Left renal pelvis (tissue), 4 donors: ENCODE results near the gene STXBP4. TPM values are rescaled to one million over a fixed set of nuclear protein-coding genes. Genes with fewer than 3 reads are reported as not detected.

Experiments
- DNase-seq, 4 donors: peaks; one replicate each; pipeline ENCODE4 v3.0.0-alpha.2; 2013; ENCODE audit warnings: low read depth in 4 of 4, low spot score in 3 of 4
- polyA plus RNA-seq, 4 donors: library from polyadenylated mRNA; unstranded; fragments of 120-200 nt; gene quantifications; one replicate each; pipeline ENCODE4 v1.2.1, GENCODE V29; 2013; ENCODE audit not compliant: insufficient read length in 4 of 4

Gene STXBP4
- polyA plus RNA-seq, 4 donors: 11.5 to 21.1 (median 18.7) TPM

DNA sequence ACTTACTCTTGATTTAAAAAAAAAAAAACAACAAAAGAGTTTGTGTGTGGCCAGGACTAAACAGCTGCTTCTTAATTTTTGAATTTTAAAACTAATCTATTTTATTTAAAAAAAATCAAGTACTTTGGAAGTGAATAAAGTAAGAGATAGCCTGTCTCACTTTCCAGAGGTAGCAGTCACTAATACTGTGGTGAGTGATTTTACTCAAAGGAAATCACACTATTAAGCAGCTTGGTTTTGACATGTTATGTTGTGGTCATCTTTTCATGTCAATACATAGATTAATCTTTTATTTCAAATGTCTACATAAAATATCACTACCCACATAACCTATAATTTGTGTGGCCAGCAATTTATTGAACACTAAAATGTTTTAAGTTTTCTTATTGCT lies 194.0 kb downstream of the STXBP4 start:
- DNase-seq: no peak

DNA sequence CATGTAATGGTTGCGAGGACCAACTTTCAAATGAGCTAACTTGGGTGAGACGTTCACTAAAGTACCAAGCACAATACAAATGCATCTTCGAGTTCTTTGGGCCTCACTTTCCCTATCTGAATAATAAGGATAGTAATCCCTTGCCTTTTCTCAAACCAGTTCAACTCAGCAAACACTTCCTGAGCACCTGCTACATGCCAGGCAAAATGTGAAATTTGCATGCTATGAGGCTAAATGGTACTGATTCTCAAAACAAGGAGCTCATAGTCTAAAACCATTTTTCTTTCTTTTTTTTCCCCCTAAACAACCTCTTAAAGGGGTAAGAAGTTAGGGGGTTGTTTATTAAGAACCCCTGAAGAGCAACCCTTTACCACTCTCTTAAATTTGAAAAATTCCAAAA lies 194.8 kb downstream of the STXBP4 start:
- no peak for DNase-seq

DNA sequence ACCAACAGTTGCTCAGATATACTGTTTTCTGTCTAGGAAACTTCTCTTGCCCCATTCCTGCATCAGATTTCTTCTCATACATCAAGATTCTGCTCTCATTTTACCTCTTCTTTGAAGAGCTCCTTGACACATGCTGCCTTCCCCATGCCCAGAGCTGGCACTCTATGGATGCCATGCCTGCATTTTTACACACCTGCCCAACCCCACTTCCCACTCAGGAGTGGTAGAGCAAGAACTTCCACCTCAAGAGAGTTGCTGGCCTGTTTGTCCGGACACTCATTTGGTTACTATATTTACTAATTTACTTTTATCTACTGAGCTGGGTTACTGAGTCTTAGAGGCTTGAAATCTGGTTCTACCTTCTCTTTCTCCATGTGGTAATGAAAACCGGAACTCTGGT lies 197.9 kb downstream of the STXBP4 start:
- no peak for DNase-seq

DNA sequence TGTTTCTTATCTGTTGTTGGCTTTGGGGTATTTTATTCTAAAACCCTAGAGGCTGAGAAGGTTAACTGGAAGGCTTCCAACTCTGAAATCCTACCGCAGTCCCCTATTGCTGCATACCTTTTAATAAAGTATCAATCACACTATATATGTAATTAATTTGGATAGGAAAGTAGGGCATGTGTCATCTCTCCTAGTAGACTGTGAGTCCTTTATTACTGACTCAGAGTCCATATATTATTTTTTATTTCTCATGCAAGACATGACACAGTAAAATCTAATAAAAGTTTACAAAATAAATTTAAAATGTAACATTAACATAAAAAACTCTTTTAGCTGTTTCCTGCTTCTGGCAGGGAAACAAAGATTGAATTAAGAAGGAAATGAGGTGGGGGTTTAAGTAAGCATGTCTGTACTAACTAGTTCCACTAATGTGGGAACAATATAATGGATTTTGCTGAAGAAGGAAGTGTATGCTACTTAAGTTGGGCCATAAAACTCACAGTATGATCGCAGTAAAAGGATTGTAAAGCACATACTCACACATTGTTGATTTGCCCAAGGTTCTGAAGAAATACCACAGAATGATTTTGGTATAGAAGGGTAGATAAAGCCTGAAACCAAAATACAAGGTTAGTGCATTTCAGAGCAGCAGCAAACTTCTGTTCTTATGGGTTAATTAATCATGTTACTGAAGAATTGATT lies 198.6 kb downstream of the STXBP4 start:
- DNase-seq: no peak

DNA sequence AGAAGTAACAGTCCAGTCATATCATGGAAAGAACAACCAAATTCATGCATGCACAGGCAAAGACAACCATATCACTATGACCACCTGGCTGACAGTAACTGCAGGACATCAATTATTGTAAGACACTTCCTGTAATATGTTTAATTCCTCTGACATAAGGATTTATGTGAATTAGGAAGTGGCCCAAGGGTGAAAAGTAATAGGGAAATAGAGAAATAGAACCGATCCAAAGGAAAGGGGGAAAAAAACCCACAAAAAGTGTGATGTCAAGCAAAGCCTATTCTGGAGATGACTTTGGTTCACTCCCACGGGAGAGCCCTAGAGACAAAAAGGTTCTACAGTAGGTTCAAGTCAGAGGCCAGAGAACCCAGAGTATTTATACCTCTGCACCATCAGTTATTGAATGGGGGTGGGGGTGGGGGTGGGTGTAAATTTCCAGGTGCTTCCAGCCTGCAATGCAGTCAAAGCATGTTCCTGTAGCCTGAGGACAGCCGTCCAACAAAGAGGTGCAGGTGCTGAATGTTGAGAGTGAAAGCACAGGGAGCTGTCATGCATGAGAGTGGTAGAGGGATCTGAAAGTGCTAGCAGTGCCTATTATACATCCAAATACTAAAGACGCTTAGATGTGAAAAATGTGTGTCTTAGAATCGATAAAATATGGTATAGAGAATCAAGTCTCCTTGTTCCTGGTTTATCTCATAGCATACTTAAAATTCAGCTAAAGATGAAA lies 200.6 kb downstream of the STXBP4 start:
- DNase-seq: no peak

DNA sequence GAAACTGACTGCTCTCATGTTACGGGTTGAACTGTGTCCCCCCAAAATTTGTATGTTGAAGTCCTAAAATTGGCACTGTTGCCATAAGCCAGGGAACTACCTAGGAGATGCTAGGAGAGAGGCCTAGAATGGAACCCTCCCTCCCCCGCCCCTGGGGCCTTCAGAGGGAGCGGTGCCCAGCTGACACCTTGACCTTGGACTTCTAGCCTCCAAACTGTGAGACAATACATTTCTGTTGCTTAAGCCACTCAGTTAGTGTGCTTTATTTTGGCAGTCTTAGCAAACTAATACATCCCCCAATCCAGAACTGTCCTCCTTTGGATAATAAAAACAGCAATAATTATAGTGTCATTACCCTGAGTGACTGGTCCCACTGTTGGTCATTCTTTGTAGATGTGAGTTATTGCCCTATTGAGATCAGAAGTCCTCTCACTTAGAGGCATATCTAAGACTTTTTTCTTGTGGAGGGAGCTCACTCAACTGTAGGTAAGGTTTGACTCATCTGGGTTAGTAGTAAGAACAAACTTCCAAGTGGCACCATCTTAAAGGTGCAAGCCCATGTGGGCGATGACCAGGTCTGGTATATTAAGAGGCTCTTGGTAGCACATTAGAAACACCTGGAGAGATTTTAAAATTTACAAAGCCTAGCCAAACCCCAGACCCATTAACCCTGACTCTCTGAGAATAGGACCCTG lies 203.2 kb downstream of the STXBP4 start:
- no peak for DNase-seq

DNA sequence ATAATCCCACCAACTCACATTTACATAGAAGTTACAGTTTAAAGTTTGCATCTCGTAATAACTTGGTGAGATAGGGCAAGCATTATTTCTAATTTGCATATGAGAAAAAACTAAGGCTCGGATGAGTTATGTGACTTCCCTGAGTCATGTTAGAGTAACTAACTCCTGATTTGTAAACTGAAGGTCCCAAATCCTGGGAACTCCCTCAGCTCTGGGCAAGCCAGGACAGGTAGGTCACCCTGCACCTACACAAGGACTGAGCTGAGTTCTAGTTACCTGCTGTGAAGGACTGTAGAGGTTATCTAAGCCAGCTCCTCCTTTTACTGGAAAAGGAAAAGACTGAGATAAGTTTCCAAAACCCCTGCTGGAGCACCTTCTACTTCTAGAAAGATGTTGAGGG lies 204.0 kb downstream of the STXBP4 start:
- DNase-seq: no peak

DNA sequence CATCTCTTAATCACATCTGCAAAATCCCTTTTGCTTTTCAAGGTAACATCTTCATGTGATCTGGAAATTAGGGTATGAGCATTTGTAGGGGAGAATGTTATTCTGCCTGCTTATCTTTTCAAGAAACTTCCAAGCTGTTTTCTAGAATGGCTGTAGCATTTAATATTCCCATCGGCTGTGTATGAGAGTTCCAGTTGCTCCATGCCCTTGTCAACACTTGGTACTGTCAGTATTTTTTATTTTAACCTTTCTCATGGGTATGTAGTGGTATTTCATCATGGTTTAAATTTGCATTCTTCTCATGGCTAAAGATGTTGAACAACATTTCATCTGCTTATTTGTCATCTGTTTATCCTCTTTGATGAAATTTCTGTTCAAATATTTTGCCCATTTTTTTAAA lies 205.6 kb downstream of the STXBP4 start:
- no peak for DNase-seq

DNA sequence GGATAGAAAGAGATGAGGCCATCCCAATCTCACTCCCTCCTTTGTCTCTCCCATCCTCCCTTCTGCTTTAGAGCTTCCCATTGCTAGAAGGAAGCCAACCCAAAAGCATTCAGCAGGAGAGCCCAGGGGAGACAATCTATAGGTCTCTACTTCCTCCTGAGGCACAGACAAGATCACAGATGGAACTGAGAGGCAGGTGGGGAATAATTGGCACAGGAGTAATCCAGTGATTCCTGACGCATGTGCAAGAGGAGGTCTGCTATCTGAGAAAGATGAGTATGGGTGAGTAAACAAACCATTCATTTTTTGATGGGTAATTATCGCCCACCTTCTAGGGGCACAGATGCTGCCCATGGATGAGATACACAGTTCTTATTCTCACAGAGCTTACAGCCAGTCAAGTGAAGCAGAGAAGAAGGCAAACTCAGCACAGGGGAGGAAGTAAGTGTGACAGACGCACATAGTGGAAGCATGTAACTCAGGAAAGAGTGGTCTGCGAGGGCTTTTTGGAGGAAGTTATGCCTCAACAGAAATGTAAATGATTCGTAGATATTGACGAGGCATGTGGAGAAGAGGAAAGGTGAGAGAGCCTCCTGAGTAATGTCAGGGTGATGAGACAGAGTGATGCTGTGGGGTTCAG lies 207.3 kb downstream of the STXBP4 start:
- DNase-seq: no peak

DNA sequence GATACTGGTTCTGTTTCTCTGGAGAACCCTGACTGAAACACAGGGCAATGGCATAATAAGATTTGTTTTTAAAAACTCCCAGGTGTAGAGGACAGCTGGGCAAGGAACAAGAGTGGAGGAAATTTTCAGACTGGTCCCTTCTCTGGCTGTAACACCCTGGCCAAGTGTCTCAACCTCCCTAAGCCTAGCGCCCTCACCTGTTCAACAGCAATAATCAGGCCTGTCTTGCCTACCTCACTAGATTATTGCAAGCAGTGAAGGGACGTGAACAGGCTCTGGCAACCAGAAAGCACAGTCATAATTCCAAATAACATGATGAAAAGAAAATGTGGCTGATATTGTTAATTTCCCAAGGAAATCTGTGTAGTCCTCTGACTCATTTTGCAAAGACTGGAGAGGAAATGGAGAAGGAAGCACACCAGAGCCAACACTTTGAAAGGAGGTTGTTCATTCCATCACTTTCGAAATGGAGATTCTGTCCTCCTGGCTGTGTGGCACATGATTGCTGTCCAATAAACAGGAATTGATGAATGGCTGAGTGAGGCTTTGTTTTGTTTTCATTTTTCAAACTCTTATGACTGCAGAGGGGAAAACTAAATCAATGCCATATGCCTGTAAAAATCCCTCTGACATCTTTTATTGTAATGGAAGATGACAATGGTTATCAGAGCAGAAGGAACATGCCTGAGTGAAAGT lies 208.7 kb downstream of the STXBP4 start:
- DNase-seq: no peak

DNA sequence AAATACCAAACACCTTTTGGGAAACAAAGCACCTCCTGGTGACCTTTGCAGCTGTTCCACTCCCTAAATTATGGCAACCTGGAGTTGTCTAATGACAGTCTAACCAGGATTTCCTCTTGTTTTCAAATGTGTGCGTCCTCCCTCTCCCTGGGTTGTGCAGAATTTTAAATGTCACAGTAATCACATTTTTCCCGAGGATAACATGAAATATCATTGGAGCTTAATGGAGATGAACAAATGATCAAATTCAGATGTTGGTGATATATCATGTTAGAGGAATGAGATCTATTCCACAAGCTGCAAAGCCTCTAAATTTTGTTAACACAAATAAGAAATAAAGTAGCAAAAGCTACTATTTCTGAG lies 209.3 kb downstream of the STXBP4 start:
- no peak for DNase-seq

DNA sequence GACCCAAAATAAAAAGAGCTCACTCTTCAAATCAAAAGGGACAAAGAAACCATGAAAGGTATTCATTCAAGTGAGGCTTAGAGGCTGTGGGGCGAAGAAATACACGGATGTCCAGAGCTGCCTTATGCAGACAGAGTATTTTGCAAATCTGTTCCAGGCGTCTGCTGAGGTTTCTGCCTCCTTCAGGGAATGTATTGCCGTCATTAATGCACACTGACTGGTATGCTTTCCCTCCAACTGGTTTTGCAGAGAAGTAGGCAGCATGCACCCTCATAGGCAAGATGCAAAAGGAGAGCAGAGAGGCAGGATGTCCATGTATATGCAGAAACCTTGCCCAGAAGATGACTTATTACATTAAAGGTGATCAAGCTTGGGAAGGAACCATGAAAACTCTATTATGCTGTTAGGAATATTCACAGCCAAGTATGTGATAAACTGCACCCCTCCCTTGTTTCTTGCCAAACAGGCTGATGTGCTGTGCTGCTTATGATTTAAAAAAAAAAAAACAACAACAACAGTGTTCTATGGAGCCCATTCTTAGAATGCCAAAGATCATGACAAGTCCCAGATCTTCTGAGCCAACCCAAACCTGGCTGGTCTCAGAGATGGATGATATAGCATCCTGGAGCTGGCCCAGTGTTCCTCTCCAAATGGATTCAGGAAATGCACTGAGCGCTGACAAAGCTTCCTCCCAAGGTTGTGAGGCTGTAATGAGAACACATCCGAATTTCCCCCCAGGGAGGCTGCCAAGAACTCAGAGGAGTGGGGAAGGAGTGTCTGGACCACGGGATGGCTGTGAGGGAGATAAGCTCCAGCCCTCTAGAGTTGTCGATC lies 218.6 kb downstream of the STXBP4 start:
- DNase-seq: no peak

DNA sequence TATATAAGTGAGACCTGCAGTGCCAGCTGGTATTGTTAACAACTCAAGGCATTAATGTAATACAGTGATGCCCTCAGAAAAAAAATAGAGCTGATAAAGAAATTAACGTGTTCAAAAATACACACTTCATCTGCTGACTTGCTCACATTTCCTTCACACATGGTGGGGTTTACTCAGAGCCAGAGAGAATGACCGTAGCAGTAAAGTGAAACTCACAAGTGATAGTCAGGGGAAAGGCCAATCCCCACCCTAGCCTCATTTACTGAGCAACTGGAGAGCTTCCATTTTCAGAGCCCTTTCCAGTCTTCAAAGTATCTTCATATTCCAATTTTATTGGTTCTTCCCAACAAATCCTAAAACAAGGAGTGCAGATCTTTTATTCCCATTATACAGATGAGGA lies 222.2 kb downstream of the STXBP4 start:
- DNase-seq: no peak

DNA sequence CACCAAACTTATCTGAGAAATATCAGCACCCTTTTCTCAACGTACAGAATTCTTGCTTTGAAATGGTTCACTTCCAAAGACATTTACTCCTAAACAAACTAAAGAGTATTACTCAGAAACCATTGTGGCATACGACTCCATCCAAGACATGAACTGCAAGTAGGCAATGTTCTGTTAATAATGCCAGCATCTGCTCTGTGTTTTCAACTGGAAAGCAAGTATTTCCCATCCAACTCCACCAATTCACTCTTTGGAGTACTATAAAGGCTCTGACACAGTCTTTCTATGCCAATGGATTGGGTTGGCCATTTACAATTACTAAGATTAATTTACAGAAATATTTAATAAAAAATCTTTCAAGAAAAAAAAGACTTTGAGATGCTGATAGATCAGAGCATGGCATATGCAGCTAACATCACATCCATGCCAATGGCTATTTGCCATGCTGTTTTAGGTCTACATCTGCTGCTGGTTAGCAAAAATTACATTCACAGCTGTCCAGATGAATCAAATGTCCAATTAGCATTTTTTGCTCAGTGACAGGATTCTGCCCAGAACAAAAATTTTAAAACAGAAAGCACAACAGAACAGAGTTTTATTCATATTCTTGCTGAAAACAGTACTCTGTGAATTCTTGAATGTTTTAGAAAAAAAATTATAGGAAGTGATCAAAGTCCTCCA lies 230.3 kb downstream of the STXBP4 start:
- no peak for DNase-seq

DNA sequence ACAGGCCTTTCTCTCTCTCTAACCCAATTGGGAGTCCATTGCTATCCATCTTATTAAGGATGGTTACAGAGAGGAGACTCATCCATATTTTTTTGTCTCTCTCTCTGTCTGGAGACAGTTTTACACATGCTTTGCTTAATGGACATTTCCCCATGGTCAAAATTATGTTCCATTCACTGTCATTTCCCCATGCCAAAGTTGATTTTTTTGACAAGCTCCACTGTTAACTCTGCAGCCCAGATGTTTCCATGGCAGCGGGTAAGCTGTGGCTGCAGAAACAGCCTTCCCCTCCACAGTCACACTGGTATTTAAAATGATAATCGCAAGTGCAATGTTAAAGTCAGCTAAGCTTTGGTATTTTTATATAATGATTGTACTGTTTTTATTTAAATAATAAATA lies 232.3 kb downstream of the STXBP4 start:
- DNase-seq: no peak

DNA sequence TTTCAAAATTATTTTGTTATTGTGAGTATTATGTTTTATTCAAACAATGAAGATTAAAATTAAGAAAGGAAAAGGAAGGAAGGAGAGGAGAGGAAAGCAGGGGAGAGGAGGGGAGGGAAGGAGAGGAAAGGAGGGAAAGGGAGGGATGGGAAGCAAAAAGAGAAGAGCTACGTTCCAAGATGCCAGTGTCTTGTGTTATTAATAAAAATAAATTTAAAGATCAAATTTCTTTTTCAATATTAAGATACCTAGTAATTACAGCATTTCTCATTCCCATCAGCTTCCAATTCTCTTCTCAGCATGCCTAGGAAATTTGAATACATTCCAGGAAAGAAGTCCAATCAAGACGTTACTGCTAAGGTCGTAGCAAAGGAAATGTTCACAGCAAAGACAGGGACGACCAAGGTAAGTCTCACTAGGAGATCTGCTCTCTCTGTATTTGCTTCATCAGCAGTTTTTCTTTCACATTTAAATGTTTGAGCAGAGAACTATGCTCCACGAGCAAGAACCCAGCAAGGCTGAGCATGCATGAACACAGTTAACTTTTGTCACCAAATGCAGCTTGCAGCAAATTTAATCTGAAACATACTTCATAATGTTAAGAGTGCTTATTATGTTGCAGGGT lies 232.9 kb downstream of the STXBP4 start:
- no peak for DNase-seq

DNA sequence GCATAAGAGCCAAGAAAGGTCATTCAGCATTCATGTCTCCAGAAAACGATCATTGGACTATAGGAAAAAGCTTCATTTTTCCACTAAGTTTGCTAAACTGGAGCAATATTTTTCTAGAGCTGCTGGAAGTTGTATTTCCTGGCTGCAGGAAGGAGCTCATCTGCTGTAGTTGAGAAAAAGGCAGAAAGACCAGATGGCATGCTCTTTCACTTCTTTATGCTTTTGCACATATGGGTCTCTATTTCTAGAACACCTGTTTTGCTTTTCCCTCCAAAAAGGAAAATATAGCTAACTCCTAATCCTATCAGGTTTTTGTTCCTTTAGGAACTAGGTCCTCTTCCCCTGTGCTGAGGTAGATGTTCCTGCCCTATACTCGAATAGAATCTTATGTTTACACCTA lies 234.3 kb downstream of the STXBP4 start:
- DNase-seq: no peak

DNA sequence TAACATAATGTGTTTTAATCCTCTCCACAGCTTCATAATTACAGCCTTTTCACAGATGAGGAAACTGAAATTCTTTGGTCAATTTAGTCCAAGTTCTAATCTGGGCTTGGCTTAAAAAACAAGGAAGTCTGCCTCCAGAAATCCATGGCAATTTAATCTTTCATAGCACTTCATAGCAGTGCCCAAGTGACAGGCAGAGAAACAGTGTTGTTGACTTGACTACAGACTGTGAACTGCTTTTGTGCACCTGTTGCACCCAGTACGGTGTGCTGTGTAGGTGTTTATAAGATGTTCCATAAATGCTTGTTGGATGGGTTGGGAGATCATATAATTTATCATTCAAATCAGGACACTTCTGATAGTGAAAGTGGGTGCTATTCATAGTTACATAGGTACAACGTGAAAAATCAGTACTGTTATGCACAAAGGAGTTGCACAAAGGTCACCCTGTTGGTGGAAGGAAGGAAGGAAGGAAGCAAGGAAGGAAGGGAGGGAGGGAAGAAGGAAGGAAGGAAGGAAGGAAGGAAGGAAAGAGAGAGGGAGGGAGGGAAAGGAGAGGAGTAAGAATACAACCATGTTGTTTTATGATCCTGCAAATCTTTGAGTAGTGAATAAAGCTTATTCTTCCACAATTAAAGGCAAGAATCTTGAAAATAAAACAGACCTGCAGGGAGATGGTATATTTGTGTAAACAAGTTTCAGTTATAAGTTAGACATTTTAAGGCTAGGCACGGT lies 239.7 kb downstream of the STXBP4 start:
- DNase-seq: no peak
